ENCODE data around the gene NHLRC2.

NHLRC2 gene

DNA sequence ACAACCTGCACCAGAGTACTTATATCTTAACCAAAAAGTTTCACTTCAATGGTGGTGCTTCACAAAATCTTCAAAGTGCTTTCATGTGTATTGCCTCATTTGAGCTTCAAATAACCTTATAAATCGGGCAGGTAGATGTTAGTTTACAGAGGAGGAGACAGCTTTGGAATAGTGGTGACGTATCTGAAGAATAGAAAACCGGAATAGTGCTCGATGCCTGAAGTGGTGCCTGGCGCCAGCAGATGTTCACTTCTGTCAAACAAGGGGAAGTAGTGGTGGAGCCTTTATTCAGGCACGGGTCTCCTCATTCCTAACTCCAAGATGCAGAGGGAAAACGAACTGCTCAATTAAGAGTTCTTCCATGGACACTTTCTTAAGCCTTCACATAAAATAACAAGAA is 58.1 kb downstream of the NHLRC2 start:
- no peaks in the 10 kb centered on the region for H3K4me1 ChIP-seq (ENCODE audit: control insufficient read depth, insufficient read depth, low read length)
- peaks cover 16% of the 10 kb centered on the region for H3K36me3 ChIP-seq (ENCODE audit: insufficient read depth, low read length)
- H3K4me3 ChIP-seq (ENCODE audit: low read length), result no peak overlapping the region
- no peak overlapping the region for H3K4me2 ChIP-seq (ENCODE audit: low read length)
- H3K27me3 ChIP-seq (ENCODE audit: control insufficient read depth, insufficient read depth, low read length), result no peaks in the 10 kb centered on the region
- no peak overlapping the region for H3K9ac ChIP-seq (ENCODE audit: low read depth, low read length)
- H3K9me3 ChIP-seq (replicated peaks; ENCODE audit: low read length), result no peaks in the 10 kb centered on the region

DNA sequence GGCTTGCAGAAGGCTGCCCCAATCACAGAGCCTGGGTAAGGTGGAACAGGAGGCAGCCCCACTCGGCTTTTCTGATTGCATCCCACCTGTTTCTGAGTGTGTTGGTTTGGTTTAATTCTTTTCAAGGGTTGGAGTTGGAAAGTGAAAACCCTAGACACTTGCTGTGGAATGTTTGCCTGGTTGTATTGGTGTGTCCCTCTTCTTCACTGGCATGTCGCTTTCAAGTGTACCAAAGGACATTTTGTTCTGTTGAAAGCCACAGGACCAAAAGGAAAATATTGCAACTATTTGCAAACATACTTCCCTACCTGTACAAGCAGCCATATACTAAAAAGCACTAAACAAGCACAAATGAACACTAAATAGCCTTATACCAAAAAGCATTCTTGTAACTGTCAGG is 60.5 kb downstream of the NHLRC2 start:
- Histone ChIP-seq H3K4me1 (ENCODE audit: control insufficient read depth, insufficient read depth, low read length) (no peaks in the 10 kb centered on the region), H3K9me3 (replicated peaks; ENCODE audit: low read length) (no peaks in the 10 kb centered on the region), H3K9ac (ENCODE audit: low read depth, low read length) (no peak overlapping the region), H3K36me3 (ENCODE audit: insufficient read depth, low read length) (peaks cover 18% of the 10 kb centered on the region), H3K27me3 (ENCODE audit: control insufficient read depth, insufficient read depth, low read length) (no peaks in the 10 kb centered on the region), H3K4me2 (ENCODE audit: low read length) (no peak overlapping the region), H3K4me3 (ENCODE audit: low read length) (no peak overlapping the region)

DNA sequence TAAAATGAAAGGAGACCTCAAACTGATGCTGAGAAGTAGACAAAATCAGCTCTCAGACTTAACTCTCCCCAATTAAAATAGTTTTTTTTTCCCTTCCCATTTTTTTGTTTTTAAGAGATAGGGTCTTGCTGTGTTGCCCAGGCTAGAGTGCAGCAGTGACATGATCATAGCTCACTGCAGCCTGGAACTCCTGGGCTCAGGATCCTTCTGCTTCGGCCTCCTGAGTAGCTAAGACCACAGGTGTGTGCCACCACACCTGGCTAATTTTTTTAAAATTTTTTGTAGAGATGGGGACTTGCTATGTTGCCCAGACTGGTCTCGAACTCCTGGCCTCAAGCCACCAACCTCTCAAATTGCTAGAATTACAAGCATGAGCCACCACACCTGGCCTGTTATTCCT is 61.1 kb downstream of the NHLRC2 start:
- no peak overlapping the region for H3K9ac ChIP-seq (ENCODE audit: low read depth, low read length)
- no peaks in the 10 kb centered on the region for H3K27me3 ChIP-seq (ENCODE audit: control insufficient read depth, insufficient read depth, low read length)
- no peak overlapping the region for H3K4me2 ChIP-seq (ENCODE audit: low read length)
- H3K4me1 ChIP-seq (ENCODE audit: control insufficient read depth, insufficient read depth, low read length), result no peaks in the 10 kb centered on the region
- no peaks in the 10 kb centered on the region for H3K9me3 ChIP-seq (replicated peaks; ENCODE audit: low read length)
- H3K36me3 ChIP-seq (ENCODE audit: insufficient read depth, low read length), result peaks cover 18% of the 10 kb centered on the region
- no peak overlapping the region for H3K4me3 ChIP-seq (ENCODE audit: low read length)

DNA sequence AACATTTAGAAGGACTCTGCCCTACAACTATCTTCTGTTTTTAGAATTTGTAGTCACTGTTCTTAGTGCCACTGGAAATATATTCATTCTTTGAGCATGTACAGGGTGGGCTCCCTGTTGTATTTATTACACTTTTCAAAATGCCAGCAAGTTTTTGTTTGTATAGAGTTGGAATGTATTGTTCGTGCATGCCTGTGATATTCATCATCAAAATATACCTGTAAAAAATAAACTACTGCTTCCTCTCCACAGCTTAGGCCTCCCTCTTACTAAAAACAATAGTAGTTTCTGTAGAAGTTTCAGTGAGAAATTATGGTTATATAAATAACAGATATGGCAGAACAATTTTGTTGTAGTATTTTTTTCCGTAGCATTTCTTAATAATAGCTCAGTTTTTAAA is 61.6 kb downstream of the NHLRC2 start:
- Histone ChIP-seq H3K4me3 (ENCODE audit: low read length) (no peak overlapping the region), H3K4me1 (ENCODE audit: control insufficient read depth, insufficient read depth, low read length) (no peaks in the 10 kb centered on the region), H3K9me3 (replicated peaks; ENCODE audit: low read length) (no peaks in the 10 kb centered on the region), H3K36me3 (ENCODE audit: insufficient read depth, low read length) (peaks cover 18% of the 10 kb centered on the region), H3K27me3 (ENCODE audit: control insufficient read depth, insufficient read depth, low read length) (no peaks in the 10 kb centered on the region), H3K9ac (ENCODE audit: low read depth, low read length) (no peak overlapping the region), H3K4me2 (ENCODE audit: low read length) (no peak overlapping the region)

DNA sequence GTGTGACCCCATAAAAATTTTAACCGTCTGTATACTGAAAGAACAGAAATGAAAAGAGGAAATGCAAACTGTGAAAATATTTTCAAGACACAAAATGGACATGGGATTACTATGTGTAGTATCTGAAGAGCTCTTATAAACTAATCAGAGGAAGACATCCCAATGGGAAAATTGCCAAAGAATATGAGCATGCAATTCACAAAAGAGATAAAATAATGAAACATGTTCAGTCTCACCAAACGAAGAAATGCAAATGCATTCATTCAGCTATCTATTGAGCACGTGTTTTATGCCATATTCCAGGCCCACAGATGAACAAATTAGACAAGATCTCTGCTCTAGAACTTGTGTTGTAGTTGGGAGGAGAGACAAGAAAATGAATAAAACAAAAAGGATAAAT is 63.2 kb downstream of the NHLRC2 start:
- no peaks in the 10 kb centered on the region for H3K4me1 ChIP-seq (ENCODE audit: control insufficient read depth, insufficient read depth, low read length)
- no peaks in the 10 kb centered on the region for H3K27me3 ChIP-seq (ENCODE audit: control insufficient read depth, insufficient read depth, low read length)
- no peaks in the 10 kb centered on the region for H3K9me3 ChIP-seq (replicated peaks; ENCODE audit: low read length)
- H3K4me2 ChIP-seq (ENCODE audit: low read length), result no peak overlapping the region
- no peak overlapping the region for H3K4me3 ChIP-seq (ENCODE audit: low read length)
- peaks cover 11% of the 10 kb centered on the region for H3K36me3 ChIP-seq (ENCODE audit: insufficient read depth, low read length)
- no peak overlapping the region for H3K9ac ChIP-seq (ENCODE audit: low read depth, low read length)

- Histone ChIP-seq H3K9me3 (replicated peaks; ENCODE audit: low read length) (no peaks in the 10 kb centered on the region), H3K4me3 (ENCODE audit: low read length) (no peak overlapping the region), H3K4me2 (ENCODE audit: low read length) (no peak overlapping the region), H3K36me3 (ENCODE audit: insufficient read depth, low read length) (peaks cover 7% of the 10 kb centered on the region), H3K9ac (ENCODE audit: low read depth, low read length) (no peak overlapping the region), H3K4me1 (ENCODE audit: control insufficient read depth, insufficient read depth, low read length) (no peaks in the 10 kb centered on the region), H3K27me3 (ENCODE audit: control insufficient read depth, insufficient read depth, low read length) (no peaks in the 10 kb centered on the region)
These were observed 65.7 kb downstream of the NHLRC2 start for GRCh38 chr10:113920114-113920513.

DNA sequence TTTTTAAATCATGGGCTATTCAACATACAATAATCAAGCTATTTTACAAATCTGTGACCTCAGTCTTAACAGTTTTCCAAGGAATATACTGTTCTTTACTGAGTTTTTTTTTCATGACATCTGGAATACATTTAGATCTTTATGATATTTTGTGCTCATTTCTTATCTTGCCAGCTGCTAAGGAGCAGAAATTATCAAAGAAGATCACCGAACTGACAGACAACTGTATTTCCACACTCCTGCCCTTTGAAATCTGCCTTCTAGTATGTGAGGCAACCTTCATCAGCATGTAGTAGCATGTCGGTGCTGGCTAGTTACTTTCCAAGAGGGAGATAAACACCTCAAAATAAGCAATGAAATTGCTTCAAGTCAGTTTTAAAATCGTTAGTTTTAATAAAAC is 66.4 kb downstream of the NHLRC2 start:
- H3K36me3 ChIP-seq (ENCODE audit: insufficient read depth, low read length), result peaks cover 7% of the 10 kb centered on the region

GRCh38 chr10:113921561-113922370 is 67.3 kb downstream of the NHLRC2 start:
- Histone ChIP-seq H3K9me3 (replicated peaks; ENCODE audit: low read length) (no peaks in the 10 kb centered on the region), H3K4me2 (ENCODE audit: low read length) (no peak overlapping the region), H3K9ac (ENCODE audit: low read depth, low read length) (no peak overlapping the region), H3K4me1 (ENCODE audit: control insufficient read depth, insufficient read depth, low read length) (no peaks in the 10 kb centered on the region), H3K36me3 (ENCODE audit: insufficient read depth, low read length) (peaks cover 7% of the 10 kb centered on the region), H3K27me3 (ENCODE audit: control insufficient read depth, insufficient read depth, low read length) (no peaks in the 10 kb centered on the region), H3K4me3 (ENCODE audit: low read length) (no peak overlapping the region)

More for the DNA sequence above, 66.4 kb downstream of the NHLRC2 start:
- Histone ChIP-seq H3K9me3 (replicated peaks; ENCODE audit: low read length) (no peaks in the 10 kb centered on the region), H3K4me3 (ENCODE audit: low read length) (no peak overlapping the region), H3K9ac (ENCODE audit: low read depth, low read length) (no peak overlapping the region), H3K4me1 (ENCODE audit: control insufficient read depth, insufficient read depth, low read length) (no peaks in the 10 kb centered on the region), H3K4me2 (ENCODE audit: low read length) (no peak overlapping the region), H3K27me3 (ENCODE audit: control insufficient read depth, insufficient read depth, low read length) (no peaks in the 10 kb centered on the region)

GRCh38 chr10:113922787-113923570 is 68.5 kb downstream of the NHLRC2 start:
- no peak overlapping the region for H3K9ac ChIP-seq (ENCODE audit: low read depth, low read length)
- no peaks in the 10 kb centered on the region for H3K4me1 ChIP-seq (ENCODE audit: control insufficient read depth, insufficient read depth, low read length)
- H3K4me2 ChIP-seq (ENCODE audit: low read length), result no peak overlapping the region
- H3K36me3 ChIP-seq (ENCODE audit: insufficient read depth, low read length), result peaks cover 3% of the 10 kb centered on the region
- no peaks in the 10 kb centered on the region for H3K9me3 ChIP-seq (replicated peaks; ENCODE audit: low read length)
- H3K27me3 ChIP-seq (ENCODE audit: control insufficient read depth, insufficient read depth, low read length), result no peaks in the 10 kb centered on the region
- no peak overlapping the region for H3K4me3 ChIP-seq (ENCODE audit: low read length)

- H3K4me3 ChIP-seq (ENCODE audit: low read length), result no peak overlapping the region
- H3K4me2 ChIP-seq (ENCODE audit: low read length), result no peak overlapping the region
- H3K4me1 ChIP-seq (ENCODE audit: control insufficient read depth, insufficient read depth, low read length), result no peaks in the 10 kb centered on the region
- no peaks in the 10 kb centered on the region for H3K9me3 ChIP-seq (replicated peaks; ENCODE audit: low read length)
- H3K36me3 ChIP-seq (ENCODE audit: insufficient read depth, low read length), result no peaks in the 10 kb centered on the region
- H3K9ac ChIP-seq (ENCODE audit: low read depth, low read length), result no peak overlapping the region
- no peaks in the 10 kb centered on the region for H3K27me3 ChIP-seq (ENCODE audit: control insufficient read depth, insufficient read depth, low read length)
These were observed 69.7 kb downstream of the NHLRC2 start for GRCh38 chr10:113924186-113924585.

- no peak overlapping the region for H3K4me2 ChIP-seq (ENCODE audit: low read length)
- H3K36me3 ChIP-seq (ENCODE audit: insufficient read depth, low read length), result no peaks in the 10 kb centered on the region
- H3K27me3 ChIP-seq (ENCODE audit: control insufficient read depth, insufficient read depth, low read length), result no peaks in the 10 kb centered on the region
- no peak overlapping the region for H3K4me3 ChIP-seq (ENCODE audit: low read length)
- H3K9me3 ChIP-seq (replicated peaks; ENCODE audit: low read length), result no peaks in the 10 kb centered on the region
- H3K9ac ChIP-seq (ENCODE audit: low read depth, low read length), result no peak overlapping the region
- no peaks in the 10 kb centered on the region for H3K4me1 ChIP-seq (ENCODE audit: control insufficient read depth, insufficient read depth, low read length)
These were observed 70.2 kb downstream of the NHLRC2 start for GRCh38 chr10:113924664-113925063.

All from skeletal muscle satellite cell (primary cell).